GM19455 (cell line): ENCODE measurements around the gene SPIN1.

ENCODE experiments used
- ATAC-seq: cut with Tn5 transposase; IDR thresholded peaks from one replicate; pipeline ENCODE4 v1.9.1; 2021; ENCODE audit not compliant: unreplicated experiment

SPIN1 gene

DNA sequence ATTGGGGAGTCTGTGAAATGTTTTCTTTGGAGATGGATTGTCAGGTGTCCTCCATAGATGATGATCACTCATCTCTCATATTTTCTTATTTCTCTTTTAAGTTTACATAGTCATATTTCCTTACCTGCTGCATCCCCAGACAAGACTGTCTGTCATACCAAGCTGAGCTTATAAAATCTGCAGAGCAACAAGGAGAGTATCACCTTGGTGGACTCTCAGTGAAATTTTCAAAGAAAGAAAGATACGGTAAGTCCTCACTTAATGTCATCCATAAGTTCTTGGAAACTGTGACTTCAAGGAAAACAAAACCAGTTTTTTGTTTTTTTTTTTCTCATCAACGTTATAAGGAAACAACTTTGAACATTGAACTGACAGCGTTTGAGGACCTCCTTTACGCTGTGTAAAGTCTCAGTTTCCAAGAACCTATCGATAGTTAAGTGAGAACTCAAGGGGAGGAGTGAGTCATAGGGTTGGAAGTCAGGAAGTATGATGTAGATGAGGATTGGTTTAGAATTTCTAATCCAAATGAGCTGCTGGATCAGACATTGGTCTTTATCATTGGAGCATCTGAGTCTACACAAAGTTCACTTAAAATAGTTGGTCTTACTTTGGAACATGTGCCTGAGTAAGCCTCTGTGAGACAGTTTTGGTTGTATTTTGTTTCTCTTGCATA is 45.5 kb downstream of the SPIN1 start:
- ATAC-seq = no peak

DNA sequence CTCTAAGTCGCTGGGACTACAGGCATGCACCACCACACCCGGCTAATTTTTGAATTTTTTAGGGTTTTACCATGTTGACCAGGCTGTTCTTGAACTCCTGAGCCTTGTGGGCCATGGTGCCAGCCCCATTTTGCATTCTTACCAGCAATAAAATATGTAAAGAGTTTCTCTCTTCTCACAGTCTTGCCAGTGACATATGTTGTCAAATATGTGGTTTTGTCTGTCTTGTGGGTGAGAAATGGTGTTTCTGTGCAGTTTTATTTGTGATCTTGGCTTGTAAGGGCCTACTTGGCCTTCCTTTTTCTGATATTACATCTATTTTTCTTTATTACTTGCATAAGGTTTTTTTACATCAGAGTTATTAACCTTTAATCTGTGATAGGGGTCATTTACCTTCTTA is 47.1 kb downstream of the SPIN1 start:
- ATAC-seq = no peak

DNA sequence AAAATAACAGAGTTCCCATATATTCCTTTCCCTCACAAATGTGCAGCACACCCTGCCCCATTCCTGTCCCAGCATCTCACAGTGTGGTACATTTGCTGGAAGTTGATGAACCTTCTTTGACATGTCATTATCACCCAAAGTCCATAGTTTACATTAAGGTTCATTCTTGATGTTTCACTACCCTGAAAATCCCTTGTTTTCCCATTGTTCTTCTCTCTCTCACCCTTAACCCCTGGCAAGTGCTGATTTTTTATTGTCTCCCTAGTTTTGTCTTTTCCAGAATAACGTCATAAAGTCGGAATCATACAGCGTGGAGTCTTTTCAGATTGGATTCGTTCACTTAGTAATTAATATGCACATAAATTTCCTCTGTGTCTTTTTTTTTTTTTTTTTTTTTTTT is 48.1 kb downstream of the SPIN1 start:
- no peak for ATAC-seq

DNA sequence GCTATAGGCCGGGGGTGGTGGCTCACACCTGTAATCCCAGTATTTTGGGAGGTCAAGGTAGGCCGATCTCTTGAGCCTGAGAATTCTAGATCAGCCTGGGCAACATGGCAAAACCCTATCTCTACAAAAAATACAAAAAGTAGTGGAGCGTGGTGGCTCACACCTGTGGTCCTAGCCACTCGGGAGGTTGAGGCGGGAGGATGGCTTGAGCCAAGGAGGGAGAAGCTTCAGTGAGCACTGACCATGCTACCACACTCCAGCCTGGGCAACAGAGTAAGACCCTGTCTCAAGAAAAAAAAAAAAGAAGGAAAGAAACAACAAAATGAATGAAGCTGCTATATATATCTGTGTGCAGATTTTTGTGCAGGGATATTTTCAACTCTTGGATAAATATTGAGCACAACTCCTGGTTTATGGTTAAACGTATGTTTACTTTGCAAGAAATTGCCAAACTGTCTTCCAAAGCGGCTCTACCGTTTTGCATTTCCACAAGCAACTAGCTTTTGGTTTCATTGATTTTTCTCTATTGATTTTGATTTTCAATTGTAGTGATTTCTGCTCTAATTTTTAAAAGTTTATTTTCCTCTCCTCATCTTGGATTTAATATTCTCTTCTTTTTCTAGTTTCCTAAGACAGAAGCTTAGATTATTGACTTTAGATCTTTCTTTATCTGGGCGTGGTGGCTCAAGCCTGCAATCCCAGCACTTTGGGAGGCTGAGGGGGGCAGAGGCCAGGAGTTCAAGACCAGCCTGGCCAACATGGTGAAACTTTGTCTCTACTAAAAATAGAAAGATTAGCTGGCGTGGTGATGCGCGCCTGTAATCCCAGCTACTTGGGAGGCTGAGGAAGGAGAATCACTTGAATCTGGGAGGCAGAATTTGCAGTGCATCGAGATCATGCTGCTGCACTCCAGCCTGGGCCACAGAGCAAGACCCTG is 49.2 kb downstream of the SPIN1 start:
- no peak for ATAC-seq

DNA sequence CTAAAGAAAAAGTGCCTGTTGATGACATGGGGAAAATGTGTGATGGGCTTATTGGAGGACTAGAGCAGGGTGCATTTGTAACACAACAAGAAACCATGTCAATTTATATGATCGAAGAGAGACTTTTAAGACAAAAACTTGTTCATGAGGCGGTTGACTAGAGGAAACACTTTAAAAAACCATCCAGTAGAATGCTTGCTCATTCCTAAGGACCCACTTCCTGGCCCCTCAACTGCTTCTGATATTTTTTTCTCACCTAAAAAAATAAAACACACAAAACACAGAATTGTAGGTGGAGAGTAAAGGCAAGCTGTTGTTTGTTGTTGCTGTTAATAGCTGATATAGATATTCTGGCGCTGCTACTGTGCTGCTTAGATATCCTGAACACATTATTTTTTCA is 50.6 kb downstream of the SPIN1 start:
- no peak for ATAC-seq

DNA sequence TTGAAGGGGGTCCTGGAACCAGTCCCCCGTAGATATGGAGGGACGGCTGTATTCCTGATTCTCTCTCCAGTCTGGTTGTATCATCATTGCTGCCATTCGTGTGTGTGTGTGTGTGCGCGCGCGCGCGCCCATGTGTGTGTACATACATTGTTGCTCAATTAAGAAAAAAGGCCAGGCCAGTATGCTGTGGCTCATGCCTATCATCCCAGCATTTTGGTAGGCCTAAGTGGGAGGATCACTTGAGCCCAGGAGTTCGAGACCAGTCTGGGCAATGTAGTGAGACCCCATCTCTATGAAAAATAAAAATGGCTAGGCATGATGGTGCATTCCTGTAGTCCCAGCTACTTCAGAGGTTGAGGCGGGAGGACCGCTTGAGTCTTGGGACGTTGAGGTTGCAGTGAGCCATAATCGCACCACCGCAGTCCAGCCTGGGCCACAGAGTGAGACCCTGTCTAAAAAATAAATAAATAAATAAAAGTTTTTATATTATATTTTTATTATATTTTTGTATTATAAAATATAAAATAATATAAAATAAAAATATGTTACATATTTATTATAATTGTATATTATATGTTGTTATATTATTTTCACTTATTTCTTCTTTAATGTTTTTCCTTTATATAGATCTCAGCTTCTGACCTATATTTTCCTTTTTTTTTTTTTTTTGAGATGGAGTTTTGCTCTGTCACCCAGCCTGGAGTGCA is 53.2 kb downstream of the SPIN1 start:
- no peak for ATAC-seq

DNA sequence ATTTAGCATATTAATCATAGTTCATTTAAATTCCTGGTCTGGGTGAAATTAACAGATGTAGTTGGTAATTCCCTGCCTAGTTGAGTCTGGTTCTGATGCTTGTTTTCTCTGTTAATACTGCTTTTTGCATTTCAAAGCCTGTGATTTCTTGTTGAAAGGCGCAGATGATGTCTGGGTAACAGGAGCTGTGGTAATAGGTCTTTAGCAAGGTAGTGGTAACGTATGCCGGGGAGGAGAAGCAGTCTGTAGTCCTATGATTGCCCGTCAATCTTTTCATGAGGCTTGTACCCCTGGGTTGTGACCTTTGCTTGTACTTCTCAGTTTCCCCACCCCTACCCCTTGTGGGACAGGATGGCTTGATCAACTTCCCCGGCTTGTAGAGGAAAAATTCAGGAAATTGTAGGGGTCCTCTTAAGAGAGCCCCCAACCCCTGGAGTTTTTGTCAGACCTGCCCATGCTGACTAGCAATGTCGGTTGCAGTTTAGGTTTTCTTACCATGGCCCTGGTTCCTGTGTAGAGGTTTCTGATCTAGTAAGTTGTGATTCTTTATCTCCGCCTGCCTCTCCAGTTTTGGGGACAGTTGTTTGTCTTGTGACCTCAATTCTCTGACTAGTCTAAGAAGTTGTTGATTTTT is 55.4 kb downstream of the SPIN1 start:
- ATAC-seq = no peak

DNA sequence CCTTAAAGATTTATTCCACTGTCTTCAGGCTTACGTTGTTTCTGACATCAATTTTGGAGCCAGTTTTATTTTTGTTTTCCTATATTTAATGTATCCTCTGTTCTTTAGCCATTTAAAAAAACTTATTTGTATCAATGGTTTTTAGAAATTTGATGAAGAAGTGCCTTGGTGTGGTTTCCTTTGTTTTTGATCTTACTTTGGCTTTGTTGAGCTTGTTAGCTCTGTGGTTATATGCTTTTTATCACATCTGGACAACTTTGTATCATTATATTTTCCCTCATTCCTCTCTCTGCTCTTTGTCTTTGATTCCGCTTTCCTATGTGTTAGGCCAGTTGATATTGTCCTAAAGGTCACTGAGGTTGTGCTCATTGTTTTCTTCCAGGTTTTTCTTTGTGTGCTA is 58.5 kb downstream of the SPIN1 start:
- ATAC-seq = no peak

DNA sequence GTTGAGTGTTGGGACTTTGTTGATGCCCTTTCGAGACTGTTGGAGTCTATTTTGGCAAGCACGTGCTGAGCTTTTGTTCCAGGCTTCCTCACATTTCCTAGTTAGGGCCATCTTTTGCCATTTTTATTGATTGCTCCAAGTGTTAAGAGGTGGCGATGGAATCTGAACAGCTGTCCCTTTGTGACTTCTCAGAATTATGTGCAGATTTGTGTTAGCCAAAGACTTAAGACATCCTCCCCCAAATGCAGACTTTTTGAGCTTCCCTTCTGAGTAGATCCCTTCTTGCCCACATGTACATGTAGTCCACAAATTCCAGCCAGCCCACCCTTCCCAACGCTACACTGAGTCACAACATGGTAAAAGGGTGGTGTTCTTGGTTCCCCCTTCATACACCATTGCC is 59.2 kb downstream of the SPIN1 start:
- ATAC-seq = no peak

DNA sequence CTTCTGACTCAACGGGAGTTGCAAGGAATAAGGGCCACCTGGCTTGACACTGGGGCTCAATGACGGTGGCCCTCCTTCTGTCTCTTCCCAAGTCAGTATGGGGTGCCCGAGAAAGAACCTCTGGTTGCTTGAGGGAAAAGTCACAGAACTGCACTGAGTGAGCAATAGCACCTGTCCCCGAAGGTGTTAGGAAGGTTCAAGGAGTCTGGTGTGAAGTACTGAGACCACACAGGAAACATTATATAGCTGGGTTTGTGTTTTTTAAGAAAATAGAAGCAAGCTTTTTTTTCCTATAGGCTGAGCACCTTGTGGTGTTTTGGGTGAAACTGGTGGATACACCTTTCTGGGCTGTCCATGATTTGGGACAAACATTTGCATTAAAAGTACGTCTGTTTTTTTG is 62.9 kb downstream of the SPIN1 start:
- no peak for ATAC-seq

DNA sequence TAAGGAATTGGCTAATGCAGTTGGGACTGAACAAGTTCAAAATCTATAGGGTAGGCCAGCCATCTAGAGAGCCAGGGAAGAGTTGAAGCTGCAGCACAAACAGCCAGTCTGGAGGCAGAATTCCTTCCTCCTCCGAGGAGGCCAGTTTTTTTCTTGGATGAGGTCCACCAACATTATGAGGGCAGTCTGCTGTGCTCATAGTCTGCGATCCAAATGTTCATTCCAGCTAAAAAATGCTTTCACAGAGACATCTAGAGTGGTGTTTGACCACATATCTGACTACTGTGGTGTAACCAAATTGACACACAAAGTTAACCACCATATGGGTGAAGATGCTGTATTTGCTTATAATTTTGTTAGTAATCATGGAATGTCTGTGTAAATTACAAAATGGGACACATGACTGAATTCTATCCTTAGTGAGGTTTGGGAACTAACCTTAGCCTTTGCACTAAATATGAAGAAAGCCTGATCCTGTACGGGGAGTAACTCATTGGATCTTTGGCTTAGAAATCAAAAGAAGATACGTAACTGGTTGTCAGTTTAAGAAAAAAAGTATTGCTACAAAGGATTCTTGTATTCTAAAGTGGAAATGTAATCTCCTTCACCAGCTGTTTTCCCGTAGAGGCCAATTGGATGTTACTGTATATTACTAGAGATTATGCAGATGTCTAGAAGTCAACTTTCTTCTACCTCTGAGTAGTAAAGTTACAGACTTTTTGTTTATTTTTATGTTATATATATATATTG is 70.6 kb downstream of the SPIN1 start:
- no peak for ATAC-seq

DNA sequence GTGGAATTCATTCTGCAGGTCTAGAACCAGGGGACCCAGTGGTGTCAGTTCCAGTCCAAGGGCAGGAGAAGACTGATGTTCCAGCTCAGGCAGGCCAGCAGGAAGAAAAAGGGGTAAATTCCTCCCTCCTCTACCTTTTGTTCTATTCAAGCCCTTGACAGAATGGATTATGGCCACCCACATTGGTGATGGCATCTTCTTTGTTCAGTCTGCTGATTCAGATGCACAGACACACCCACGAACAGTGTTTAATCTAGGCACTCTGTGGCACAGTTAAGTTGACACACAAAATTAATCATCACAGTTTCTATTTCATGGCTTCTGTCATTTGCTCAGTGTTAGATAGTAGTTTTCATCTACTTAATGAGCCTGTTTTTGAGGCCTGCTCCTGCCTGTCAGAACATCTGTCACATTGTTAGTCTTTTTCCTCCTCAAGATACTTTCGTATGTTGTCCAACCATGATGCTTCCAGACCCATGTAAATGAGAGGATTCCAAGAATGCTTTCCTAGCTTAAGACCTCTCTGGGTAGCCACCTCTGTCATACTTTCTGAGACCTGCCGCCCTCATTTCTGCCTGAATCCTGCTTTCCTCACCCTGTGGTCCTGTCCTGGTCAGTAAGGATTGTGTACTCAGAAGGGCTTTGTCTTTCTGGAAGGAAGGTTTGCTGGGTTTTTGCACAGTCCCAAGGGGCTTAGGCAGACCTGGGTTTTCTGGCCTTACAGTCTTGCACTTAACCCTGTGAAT is 72.5 kb downstream of the SPIN1 start:
- no peak for ATAC-seq

DNA sequence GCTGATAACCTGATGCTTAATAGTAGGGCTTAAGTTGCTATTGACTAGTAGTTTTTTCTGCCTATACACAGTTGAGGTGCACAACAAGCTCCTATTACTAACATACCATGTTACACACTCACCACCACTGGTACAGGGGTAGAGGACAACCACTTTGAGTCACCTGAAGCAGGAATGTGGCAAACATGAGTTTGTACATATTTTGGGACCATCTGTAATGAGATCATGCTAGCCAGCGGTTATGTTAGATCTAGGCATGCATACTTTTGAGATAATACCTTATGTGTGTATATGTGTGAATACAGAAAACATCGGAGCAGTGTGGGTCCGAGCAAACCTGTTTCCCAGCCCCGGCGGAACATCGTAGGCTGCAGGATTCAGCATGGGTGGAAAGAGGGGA is 73.9 kb downstream of the SPIN1 start:
- ATAC-seq = no peak

DNA sequence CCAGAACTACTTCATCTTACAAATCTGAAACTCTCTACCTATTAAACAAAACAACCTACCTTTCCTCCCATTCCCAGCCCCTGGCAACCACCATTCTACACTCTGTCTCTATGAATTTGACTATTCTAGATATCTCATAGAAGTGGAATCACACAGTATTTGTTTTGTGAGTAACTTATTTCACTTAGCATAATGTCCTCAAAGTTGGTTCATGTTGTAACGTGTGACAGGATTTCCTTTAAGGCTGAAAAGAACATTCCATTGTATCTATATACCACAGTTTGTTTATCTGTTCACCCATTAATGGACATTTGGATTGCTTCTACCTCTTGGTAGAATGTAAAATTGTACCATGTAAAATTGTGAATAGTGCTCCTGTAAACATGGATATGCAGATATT is 76.6 kb downstream of the SPIN1 start:
- ATAC-seq = no peak

DNA sequence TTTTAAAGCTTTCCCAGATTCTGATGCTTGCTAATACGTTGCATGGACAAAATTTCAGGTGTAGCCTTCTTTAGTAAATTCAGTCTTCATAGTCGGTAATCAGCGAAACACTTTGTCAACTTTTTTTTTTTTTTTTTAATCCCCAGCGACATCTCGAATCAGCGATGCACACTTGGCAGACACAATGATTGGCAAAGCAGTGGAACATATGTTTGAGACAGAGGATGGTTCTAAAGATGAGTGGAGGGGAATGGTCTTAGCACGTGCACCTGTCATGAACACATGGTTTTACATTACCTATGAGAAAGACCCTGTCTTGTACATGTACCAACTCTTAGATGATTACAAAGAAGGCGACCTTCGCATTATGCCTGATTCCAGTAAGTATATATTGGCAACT is 80.0 kb downstream of the SPIN1 start:
- no peak for ATAC-seq

DNA sequence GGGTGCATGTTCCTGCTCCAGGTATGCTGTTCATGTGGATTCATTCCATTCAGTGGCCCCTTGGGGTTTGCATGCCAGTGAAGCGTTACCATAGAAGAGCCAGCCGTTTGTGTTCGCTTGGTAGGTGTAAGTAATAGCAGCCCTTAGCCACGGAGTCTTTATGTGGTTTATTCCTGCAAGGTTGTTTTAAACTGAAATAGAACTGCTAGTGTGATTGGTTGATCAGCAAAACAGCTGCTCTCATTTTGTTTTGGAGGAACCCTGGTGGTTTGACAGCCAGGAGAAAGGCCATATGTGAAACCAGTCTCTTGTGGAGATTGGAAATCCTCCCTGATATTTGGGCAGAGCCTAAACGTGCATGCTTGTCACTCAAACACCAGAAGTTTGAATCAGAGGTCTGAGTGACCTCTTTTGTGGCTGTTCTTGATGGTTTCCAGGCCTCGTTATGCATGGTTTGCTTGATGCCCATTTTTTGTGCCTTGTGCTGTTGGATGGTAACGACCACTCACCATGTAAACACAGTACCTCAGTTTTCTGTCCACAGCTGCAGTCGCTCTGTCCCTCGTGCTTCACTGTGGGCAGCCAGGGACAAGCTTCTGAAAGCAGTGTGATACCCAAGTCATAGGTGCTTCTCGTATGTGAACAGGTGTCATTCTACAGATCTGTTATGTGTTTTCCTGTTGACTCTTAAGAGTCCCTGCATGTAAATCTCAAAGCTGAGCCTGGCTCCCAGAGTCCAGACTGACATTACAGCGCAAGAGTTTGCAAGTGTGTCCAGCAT is 88.4 kb downstream of the SPIN1 start:
- no peak for ATAC-seq

DNA sequence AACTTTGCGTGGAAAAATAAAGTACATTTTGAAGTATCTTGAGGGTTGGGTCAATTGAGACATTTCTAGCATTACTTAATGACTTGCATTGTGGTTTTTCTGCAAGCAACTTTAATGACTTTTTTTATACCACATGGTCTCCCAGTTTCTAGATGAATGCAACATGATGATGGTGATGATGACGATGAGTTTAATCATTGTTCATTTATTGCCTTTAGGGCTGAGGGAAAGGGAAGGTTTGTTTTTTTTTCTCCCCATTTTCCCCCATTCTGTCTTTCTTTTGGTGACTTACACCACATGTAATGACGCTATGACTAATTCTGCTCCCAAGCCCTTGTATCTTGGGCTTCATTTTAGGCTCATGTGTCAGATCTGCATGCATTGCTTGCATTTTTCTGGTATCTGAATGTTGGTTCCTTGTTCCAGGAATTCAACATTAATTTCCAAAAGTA is 89.1 kb downstream of the SPIN1 start:
- ATAC-seq = no peak

DNA sequence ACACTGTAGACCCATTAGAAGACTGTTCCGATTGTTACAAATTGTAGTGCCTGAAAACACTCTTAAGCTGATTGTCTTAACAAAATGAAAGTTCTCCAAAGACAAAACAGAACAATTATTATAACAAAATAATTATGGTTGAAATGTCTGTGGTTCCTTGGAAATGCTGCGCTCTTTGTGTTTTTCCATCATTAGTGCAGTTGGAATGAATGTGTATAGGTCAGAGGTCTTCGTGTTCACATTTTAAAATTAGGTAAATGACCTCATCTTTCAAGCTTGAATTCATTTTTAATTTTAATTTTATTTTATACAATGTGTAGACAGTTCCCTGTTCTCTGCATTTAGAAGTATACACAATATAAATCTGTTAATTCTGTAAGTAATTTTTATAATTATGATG is 90.0 kb downstream of the SPIN1 start:
- no peak for ATAC-seq

DNA sequence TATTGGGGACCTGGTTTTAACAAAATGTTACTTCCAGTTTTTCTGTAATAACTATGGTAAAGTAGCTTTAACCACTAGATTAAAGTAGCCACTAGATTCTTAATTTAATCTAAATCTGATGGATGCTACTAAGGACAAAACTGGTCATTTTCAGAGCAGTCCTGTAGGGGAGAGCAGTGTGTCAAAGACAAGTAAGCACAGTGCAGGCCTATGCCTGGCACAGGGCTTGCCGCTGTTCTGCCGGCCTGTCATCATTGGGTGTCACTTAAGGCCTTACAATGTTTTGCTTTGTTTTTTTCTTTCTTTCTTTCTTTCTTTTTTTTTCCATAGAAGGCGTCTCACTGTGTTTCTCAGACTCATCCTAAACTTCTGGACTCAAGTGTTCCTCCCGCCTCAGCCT is 93.7 kb downstream of the SPIN1 start:
- ATAC-seq = no peak
